ENCODE data around the gene FCF1.

- TF ChIP-seq POLR2A (IDR thresholded peaks at IDR 0.05) (no peak), CTCF (IDR thresholded peaks at IDR 0.05) (no peak)
Observed at GRCh38 chr14:74735125-74735524, 22.2 kb downstream of the FCF1 start.
